GM18873 (cell line): ENCODE measurements around the gene FOXK1.

Experiments used
- ATAC-seq: cut with Tn5 transposase; IDR thresholded peaks from one replicate; pipeline ENCODE4 v1.9.1; 2021; ENCODE audit warnings: mild to moderate bottlenecking, moderate library complexity, moderate number of reproducible peaks; ENCODE audit not compliant: unreplicated experiment, low FRiP score

Gene FOXK1

DNA sequence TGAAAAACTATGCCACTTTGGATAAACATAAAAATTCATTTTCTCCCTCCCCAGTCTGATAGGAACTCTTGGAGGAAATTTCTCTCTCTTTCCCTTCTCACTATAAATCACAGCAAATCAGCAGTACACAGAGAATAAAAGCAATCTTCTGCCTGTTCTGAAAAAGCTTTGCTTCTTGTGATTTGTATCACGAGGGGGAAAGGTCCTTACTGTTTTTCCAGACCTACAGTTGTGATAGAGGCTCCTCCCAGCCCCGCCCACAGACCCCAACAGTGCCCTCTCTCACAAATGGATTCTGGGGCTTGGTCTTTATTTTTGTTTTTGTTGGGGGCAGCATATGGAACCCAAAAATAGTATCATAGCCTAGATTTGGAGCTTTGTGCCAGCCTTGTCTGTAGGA is 12.2 kb downstream of the FOXK1 start:
- ATAC-seq: no peak

DNA sequence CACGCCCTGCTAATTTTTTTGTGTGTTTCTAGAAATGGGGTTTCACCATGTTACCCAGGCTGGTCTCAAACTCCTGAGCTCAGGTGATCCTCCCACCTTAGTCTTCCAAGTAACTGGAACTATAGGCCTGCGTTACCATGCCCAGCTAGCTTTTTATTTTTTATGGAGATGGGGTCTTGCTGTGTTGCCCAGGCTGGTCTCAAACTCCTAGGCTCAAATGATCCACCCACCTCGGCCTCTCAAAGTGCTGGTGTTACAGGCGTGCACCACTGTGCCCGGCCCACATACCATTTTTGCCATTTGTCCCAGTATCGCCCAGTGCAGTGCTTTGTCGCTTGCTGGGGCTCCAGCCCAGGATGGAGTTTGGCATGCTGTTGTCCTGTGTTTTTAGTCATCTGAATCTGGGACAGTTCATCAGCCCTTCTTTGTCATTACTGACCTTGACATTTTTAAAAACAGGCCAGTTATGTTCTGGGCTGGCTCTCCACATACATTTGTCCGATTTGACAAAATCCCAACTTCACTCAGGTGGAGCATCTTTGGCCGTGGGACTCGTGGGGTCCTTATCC is 16.7 kb downstream of the FOXK1 start:
- ATAC-seq: no peak

DNA sequence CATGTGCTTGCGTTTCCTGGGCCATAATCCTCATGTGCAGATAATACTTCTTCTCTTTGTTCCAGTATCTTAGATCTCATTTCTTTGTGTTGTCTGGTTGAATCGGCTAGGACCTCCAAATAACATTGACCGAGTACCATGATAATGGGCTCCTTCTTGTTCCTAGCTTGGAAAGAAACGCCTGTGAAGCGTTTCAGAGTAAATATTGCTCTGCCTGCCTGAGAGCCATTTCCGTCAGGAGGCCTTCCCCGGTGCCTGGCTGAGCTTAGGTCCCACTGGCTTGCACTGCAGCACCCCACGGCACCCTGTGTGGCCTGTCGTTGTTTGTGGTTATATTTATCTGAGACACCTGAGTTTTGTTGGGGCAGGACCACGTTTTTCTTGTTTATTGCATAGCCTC is 17.7 kb downstream of the FOXK1 start:
- no peak for ATAC-seq

DNA sequence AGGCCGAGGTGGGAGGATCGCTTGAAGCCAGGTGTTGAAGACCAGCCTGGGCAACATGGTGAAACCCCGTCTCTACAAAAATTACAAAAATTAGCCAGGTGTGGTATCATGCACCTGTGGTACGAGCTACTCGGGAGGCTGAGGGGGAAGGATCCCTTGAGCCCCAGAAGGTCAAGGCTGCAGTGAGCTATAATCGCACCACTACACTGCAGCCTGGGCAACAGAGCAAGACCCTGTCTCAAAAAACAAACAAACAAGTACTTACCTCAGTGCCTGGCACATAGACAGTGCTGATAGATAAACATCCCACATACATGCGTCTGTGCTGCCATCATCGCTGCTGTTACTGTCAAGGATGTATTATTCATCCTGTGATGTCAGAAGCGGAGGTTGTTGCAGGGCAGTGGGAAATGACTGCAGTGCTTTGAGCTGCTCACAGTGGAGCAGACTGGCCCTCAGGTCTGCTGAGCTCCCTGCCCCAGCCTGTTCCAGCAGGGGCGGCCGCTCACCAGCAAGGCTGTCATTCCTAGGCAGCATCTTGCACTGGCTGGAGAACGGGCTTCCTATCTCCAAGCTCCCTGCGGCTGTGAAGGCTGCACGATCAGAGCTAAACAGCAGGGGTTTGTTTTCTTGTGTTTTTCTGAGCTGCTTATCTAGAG is 18.6 kb downstream of the FOXK1 start:
- no peak for ATAC-seq

DNA sequence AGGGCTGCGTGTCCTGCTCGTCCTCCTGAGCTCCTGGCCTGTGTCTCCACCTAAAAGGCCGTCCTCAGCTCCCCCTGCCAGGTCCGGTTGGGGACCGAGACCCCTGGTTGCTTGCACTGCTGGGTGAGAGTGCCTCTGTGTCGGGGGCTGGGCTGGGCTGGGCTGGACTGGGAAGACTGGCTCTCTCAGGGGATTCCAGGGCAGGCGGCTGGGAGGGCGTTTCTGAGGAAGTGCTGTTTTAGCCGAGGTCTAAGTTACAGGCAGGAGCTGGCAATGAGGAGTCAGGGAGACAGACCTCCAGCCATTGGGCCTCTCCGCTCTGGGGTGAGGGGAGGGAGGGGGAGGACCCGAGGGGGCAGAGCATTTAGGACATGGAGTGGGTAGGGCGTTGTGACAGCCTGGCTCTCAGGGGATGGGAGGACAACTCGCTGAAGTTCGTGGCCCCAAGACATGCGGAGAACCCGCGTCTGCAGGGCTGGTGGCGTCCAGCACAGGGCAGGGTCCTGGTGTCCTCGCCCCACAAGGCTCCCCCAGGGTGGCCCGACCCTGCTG is 20.9 kb downstream of the FOXK1 start:
- ATAC-seq: no peak

DNA sequence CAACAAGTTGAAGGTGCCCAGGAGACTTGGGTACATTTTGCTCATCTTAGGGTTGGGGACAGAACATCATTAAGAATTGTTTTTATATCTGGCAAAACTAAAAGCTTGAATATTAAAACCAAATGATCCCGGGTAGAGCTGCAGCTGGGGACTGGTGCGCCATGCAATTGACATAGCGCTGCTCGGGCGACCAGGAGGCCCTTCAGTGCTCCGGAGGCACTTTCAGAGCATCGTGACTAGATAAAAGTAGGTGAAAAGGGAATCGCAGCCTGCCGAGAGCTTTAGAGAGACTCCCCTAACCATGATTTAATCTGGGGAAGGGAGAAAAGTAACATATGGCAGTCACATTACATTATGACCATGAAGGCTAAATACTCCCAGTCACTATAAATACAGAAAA is 21.4 kb downstream of the FOXK1 start:
- no peak for ATAC-seq

DNA sequence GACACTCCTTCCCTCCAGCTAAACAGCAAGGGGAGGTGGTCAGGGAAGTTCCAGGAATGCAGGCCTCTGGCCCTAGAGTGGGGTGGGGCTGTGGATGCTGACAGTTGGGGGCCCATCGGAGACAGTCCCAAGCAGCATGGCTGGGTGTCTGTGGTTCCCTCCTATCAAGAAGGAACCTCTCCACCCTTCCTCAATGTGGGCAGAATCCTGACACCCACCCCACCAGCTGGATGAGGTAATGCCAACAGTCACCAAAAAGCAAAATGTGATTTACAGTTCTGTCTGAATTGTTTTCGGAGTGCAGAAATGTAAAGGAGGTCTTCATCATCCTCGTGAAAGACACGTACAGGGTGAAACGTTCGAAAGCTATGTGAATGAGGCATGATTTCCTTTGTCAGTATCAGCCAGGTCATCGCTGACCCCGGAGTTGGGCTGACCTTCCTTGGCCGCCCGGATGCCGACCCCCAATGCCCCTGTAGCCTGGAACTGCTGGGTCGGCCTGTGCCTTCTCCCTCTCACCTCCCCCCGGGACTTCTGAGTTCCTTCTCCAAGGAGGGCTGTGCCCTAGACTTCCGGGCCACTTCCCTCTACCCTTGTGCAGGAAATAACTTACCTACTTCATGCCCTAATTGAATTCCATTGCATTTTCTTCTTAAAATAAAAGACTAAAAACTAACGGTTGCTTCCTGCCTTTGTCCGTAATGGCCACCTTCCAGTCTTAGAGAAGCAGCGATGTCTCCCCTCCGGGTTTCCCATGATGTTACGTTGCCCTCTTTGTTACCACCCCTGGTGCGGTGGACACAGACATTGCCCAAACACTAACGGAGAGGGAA is 24.5 kb downstream of the FOXK1 start:
- ATAC-seq: no peak

DNA sequence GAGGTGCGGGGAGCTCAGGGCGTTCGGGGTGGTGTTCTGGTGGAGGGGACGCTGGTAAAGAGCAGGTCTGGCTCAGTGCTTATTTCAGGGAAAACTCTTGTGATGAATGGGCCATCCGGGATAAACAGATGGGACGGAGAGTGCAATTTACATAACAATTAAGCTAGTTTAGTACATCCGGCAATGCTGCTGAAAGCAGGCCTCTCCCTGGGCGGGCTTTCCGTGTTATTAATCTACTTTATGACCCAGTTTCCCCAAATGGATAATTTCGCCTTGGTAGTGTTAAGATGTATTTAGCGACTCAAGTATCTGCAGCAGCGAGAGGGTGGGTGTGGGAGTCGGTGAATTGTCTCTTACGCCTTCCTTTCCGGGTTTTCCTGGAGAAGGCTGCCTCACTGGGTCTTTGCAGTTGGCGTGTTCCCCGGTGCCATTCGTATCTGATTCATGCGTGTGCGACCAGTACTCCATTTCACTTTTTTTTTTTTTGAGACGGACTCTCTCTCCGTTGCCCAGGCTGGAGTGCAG is 25.2 kb downstream of the FOXK1 start:
- ATAC-seq: no peak

DNA sequence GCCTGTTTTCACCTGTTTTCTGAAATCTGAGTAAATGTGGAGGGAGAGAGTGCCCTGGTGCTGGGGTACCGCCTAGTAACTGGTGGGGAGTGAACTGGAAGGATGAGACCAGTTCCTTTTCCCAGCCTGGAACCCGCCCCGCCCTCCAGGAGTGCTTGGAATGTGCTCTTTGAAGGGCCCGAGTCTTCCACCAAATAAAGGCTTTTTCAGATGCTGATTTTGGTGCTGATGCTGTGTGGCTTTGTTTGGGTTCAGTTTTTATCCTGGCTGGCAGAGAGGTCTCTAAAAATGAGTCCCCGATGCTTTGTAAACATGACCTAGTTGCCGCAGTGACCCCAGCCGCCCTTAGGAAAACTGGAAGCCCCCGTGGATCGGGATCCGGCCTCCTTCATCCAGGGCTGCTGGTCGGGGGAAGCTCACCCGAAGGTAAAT is 25.9 kb downstream of the FOXK1 start:
- ATAC-seq: no peak

DNA sequence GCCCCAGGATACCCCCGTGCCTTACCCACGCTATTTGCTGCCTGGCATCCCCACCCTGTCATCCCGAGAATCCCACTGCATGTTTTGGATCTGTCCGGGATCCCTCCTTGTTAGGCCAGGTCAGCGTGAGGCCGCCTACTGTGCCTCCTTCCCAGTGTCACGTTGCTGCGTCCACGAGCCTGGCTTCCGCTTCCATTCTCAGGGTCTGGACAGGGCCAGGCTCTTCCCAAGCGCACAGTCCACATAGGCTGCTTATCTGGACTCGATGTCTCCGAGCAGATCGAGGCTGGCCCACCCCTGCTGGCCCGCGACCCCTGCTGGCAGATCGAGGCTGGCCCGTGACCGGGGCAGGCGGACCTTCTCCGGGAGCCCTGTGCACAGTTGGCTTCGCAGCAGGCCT is 27.1 kb downstream of the FOXK1 start:
- no peak for ATAC-seq

DNA sequence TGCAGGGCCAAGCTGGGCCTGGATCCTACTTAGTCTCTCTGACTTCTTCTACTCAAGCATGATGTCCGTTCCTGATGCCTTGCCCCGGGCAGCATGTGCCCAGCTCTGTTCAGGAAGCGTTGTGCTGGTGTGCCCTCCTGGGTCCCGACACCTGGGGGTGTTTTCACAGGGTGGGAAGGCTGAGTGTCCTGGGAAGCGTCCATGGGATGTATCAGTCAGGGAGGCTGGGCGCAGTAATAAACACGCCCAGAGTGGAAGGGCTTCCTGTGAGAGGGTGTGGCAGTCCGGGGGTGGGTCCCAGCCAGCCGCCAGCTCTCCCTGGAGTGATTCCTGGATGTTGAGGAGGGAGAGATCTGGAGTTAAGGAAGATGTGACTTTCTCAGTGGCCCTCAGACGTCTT is 29.0 kb downstream of the FOXK1 start:
- no peak for ATAC-seq

DNA sequence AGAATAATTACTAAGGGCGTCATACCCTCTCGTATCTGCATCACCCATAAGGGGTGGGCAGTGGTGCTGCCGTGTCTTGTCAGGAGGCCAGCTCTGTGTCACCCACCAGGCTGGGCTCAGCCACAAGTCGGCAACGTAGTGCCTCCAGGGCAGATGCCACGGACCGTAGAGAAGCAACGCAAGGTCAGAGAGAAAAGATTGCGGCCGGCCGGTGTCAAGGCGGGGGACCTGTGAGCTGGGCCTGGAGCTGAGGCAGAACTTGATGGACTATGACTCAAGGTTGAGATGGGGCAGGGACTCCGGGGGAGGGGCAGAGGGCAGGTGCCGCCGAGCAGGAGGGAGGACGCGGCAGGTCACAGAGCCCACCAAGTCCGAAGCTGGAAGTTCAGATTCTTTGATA is 29.5 kb downstream of the FOXK1 start:
- ATAC-seq: no peak

DNA sequence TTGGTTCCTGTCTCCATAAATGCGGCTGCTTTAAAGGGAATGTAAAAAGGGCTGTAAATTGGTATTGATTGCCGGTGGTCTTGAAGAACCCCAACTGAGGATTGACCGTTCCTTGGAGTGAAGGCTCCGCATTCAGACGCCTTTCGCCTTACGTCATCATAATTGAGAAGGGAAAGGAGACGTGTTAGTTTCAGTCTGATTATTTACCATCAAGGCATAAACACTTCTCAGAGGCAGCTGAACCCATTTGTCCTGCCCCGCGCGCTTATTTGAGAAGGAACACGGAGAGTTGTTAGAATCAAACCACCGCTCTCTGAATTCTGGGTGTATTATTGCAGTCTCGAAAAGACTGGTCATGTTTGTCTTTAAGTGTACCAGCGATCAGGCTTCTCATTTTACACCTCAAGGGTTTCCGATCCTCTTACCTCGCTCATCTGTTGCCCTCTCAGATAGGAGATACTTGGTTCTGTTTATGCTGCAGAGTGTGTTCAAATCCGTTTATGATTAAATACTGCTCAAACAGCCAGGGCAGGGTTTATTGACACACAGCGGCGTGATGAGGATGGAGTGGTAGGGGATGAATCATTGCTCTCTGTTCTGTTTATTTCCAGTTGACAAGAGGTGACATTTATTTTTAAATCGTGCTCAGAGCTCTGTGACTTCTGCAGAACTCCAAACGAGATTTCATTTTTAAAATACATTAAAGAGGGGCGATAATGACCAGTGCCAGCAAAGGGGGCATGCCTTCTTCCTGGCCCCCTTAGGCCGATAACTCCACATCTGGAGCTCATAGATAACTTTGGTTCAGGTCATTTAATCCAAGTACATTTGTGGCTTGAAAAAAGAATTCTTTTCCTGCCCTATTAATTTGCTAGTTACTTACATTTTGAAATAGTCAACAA is 30.4 kb downstream of the FOXK1 start:
- peak; percentile 41 for ATAC-seq

DNA sequence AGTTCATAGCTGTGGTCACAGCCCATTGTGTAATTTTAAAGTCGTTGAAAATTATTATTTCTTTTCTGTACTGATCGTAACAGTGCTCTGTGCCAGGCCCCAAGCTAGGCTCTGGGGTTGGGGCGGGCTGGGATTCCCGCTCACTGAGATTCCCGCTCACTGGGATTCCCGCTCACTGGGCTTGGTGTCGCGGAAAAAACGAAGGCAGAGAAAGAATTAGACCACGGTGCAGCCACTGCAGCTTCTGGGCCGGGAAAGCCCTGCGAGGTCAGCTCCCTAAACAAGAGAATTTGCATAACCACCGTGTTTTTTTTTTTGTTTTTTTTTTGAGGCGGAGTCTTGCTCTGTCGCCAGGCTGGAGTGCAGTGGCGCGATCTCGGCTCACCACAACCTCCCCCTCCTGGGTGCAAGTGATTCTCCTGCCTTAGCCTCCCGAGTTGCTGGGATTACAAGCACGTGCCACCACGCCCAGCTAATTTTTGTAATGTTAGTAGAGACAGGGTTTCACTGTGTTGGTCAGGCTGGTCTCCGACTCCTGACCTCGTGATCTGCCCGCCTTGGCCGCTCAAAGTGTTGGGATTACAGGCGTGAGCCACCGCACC is 31.2 kb downstream of the FOXK1 start:
- ATAC-seq: peak; percentile 81

DNA sequence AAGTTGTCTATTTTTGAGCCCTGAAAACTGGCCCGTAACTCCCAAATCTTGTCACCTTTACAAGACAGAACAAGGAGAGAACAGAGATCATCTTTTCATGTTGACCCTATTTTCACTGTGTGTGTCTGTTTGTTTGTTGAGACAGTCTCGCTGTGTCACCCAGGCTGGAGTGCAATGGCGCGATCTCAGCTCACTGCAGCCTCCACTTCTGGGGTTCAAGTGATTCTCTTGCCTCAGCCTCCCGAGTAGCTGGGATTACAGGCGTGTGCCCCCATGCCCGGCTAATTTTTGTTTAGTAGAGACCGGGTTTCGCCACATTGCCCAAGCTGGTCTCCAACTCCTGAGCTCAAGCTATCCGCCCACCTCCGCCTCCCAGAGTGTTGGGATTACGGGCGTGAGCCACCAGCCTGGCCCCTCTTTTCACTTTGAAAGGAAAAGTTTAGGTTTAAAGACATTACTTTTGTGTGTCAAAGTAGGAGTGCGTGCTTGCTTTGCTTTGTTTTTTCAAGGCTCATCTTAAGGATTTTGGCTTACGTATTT is 32.1 kb downstream of the FOXK1 start:
- no peak for ATAC-seq

DNA sequence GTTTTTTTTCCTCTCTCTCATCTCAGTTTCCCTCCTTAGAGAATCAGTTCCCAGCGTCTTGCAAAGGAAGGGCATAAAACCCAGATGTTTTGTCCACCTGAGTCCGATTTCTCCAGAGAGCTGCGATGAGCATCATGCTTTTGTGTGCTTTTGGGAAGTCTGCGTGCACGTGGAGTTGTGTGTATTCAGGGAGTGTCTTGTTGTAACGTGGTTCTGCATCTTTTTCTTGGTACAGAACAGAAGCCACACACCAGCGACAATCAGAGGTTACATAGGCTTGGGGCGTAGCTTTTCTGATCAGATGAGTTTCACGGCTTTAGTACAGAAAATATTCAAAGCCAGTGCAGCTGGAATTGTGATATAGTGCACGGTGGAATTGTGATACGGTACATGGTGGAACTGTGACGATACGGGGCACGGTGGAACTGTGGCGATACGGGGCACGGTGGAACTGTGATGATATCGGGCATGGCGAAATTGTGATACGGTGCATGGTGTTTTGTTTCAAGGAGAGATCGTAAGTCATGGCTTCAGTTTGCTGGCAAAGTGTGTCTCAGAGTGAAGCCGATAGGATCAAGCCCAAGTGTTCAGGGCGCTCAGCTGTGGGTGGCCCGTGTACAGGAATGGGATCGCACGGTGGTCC is 32.8 kb downstream of the FOXK1 start:
- ATAC-seq: no peak

DNA sequence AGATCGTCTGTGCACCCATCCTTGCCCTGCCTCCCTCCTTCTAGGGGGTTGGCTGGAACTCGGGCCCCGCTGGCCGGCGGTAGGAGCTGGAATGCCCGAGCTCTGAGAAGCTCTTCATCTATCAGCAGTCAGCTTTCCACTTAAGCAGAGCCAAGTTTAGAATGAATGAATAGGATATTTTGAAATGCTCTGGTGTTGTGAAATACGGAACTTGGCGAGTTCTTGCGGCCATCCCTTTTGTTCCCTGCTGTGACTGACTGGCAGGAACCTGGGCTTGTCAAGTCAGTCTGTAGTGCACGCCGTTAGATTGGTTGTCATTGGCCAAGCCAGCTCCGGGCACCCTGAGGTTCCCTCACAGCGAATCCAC is 33.3 kb downstream of the FOXK1 start:
- no peak for ATAC-seq

DNA sequence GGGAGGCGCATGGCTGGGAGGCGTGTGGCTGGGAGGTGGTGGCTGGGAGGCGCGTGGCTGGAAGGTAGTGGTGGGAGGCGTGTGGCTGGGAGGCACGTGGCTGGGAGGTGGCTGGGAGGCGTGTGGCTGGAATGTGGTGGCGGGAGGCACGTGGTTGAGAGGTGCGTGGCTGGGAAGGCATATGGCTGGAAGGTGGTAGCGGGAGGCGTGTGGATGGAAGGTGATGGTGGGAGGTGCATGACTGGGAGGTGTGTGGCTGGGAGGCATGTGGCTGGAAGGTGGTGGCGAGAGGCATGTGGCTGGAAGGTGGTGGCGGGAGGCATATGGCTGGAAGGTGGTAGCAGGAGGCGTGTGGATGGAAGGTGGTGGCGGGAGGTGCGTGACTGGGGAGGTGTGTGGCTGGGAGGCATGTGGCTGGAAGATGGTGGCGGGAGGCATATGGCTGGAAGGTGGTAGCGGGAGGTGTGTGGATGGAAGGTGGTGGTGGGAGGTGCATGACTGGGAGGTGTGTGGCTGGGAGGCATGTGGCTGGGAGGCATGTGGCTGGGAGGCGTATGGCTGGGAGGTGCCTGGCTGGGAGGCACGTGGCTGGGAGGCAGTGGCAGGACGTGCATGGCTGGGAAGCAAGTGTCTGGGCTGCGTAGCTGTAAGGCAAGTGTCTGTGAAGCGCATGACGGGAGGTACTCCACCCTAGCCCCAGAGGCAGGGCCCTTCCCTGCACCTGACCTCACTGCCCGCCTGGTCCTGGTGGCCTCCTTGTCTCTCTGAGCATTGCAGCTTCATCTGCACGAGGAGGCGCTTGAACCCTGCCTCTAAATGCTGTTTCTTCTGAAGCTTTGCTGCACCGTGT is 35.1 kb downstream of the FOXK1 start:
- no peak for ATAC-seq
